ENCODE results near the gene ANKRA2.
A peak's percentile ranks its signal among the peaks of the same experiment; 100 is the strongest.
"Not testable (repeated sequence)": the region's sequence is repeated elsewhere in the genome, so short reads cannot be mapped to it uniquely, and the experiment has no call there.

The ANKRA2 gene

DNA sequence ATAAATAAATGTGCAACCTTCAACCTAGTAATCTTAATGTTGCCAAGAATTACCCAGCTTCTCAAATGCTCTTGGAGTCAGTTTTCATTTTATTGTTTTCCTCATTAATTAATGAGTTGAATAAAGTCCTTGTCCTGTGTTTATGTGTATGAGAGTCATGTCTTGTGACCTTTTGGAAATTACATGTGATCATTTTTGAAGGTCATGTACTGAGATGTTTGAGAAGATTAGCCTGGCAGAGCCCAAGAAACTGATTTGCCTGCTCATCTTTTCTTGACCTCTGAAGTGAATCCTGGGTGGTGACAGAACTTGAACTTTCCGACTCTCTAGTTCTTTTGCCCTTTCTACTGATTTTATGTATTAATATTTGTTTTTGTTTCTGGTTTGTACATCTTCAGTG lies 15.4 kb downstream of the ANKRA2 start:
- no peak for DNase-seq (ENCODE audit: low read depth in 2 of 2)

DNA sequence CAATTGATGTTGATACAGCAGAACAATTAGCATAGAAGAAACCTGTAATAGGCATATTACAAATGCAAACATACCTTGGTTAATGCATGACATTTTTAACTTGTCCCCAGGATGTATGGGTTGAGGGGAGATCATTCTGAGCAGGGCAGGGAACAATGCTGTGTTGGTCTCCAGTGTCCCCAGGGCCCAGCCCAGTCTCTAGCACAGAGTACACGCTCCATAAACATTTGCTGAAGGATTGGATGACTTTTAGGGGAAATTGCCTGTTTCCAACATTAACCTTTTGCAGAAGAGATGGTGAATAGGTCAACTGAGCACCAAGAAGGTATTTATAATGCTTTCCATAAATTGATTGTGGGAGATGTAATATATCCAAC lies 20.0 kb downstream of the ANKRA2 start:
- no peak for DNase-seq (ENCODE audit: low read depth in 2 of 2)

DNA sequence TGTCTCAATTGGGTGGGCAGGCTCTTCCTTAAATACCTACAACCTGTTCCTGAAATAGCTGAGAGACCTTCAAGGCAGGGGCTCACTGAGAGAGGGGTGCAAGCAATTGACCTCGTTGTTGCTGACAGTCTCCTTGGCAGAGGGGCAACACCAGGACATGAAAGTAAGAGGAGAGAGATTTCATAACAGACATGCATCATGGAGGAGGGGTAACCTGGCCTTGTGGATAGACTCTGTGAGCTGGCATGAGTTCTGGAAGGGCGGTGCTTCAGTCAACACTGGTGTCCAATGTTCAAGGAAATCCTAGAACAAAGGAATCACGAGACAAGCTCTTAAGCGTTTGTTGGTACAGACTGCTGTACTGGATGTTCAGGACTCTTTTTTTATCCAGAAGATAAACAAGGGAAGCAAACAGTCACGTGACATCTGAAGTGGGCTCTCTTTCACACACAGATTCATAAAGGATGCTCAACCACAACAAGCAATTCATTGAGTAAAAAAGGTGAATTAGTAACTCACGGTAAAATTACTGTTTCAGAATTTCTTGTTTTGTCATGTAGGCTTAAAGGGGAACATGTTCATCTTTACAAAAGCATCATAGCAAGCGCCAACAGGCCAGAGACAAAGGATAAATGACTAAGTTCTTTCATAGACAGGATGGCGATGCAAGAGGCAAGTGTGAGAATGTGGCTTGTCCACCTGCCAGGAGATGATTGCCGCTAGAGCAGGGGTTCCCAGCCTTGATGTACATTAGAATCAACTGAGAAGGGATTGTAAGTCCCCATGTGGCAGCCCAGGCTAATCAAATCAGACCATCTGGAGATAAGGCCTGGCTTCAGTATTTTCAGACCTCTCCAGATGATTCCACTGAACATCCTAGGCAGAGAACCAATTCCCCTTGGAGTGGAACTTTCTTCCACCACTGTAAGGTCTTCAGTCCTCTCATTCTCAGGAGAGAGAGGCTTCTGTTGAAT lies 20.7 kb downstream of the ANKRA2 start:
- no peak for DNase-seq (ENCODE audit: low read depth in 2 of 2)

DNA sequence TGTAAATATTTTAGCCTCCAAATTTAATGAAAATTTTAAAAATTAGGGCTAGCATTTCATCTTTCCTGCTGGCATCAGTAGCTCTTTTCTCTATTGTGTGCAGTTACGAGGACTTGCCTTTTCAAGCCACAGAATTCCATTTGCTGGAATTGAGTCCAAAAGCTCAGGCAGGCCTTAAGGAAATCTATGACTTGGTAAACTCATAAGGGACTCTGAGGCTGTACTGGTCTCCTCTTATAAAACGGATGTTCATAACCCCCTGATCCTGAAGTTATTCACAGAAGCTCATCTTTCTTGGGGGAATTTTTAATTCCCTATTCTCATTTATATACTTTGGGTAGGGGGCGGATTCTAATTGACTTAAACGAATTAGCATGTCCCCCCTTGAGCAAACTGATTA lies 23.4 kb downstream of the ANKRA2 start:
- no peak for DNase-seq (ENCODE audit: low read depth in 2 of 2)

DNA sequence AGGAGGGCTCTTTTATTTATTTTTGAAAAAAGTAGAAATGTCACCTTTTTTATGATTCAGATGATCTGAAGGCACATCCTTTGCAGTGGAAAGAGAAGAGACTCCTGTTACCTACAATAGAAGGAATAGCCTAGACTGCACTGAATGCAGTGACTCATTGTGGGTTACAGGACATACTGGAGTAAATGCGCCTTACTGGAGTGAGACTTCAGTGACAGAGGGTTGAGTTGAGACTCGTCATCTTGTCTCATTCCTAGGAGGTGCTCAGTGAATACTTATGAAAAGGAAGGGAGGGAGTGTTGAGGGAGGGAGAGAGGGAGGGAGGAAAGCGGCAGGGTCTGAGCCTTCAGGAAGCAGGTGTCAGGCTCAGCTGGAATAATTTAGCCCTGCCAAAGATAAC lies 25.2 kb downstream of the ANKRA2 start:
- DNase-seq (ENCODE audit: low read depth in 2 of 2): no peak

DNA sequence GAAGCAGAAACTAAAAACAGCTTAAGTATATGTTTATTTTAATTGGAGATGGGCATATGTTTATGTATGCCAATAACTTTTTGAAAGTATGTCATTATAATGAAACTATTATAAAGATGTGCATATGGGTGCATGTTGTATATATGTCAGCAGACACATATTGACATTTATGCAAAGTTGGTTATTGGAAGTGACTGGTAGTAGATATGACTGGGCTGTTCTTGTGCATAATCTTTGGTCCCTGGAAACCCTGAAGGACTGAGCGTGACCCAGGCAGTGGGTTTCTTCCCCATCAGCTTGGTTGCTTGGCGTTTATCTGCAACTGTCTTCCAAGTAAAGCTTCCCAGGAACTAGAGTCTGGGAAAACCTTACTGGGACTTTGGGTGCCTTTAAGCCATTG lies 25.7 kb downstream of the ANKRA2 start:
- no peak for DNase-seq (ENCODE audit: low read depth in 2 of 2)

DNA sequence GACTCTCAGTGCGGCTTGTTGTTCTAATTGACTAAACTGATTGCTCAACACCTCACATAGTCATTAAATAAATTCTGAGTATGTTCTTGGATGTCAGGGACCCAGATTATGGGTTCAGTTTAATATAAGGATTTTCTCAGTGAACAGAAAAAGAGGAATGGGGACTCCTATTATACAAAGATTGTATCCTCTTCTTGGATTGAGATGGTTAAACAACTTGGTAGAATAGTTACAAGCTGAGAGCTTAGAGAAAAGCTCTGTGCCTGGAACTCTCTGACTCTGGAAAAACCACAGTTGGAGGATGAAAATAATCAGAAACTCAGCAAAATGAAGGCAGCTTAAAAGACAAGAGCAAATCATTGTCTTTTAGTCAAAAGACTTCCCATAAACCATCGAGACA lies 30.5 kb downstream of the ANKRA2 start:
- no peak for DNase-seq (ENCODE audit: low read depth in 2 of 2)

DNA sequence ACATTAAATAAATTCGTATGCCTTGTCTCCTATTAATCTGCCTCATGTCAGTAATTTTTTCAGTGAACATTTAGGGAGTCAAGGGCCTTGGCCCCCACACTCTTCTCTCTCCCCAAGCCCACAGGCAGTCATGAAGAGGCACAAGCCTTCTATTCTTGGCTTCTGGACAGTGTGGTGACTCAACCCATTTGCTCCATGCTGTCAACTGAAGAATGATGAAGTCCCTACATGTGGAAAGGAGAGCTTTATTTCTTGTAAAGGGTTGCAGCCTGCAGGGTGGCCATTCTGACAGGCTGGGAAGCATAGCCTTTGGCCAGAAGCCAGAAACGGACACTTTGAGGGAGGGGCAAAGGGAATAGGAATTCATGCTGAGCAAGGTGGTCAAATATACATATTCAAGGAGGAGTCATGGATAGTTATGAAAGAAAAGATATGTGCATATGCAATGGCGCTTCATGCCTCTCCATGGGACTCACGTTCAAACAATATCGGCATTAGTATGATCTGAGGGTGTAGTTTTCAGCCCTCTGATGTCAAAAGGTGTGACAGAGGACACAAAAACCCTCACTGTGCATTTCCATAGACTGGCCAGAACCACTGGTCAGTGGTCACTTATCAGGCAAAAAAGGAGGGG lies 31.3 kb downstream of the ANKRA2 start:
- DNase-seq (ENCODE audit: low read depth in 2 of 2): no peak

DNA sequence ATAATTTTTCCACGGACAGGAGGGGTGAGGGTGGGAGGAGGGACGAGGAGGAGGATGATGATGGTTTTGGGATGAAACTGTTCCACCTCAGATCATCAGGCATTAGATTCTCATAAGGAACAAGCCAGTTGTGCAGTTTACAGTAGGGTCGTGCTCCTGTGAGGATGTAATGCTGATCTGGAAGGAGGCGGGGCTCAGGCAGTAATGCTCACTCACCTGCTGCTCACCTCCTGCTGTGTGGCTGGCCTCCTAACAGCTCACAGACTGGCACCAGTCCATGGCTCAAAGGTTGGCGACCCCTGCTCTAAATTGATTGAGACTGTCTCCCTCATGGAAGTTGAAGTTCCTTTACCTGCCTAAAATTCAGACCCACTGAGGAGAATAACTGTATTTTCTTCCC lies 33.2 kb downstream of the ANKRA2 start:
- no peak for DNase-seq (ENCODE audit: low read depth in 2 of 2)

DNA sequence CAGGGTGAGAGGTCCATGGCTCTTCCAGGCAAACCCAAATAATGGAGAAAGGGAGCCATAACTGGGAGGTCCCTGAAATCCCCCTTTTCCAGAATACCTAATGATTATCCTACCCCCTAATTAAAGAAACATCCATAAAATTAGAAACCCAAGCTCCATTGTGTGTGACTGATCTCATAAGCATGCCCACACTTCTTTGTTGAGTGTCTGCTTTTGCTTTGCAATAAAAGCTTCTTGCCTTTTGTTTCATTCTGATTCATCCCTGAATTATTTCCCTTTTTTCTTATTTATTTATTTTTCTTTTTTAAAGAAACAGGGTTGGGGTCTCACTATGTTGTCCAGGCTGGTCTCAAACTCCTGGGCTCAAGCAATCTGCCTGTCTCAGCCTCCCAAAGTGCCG lies 34.1 kb downstream of the ANKRA2 start:
- no peak for DNase-seq (ENCODE audit: low read depth in 2 of 2)

DNA sequence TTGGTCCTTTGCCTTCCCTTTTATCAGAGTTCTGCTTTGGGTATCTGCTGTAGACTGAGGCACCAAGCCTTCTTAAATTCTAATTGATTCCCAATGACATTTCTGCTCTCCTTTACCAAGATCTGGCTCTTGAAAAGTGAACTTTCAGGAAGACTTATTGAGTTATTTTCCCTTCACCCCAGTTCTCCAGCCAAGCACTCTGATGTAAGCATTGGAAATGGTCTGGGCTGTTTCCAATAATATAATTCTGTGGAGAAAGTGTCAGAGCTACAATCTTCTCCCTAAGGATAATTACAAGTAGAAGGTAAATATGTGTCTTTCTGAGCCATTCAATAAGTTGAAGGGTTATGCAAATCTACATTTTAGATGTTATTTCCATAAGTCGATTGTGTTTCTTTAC lies 36.4 kb downstream of the ANKRA2 start:
- DNase-seq (ENCODE audit: low read depth in 2 of 2): no peak

DNA sequence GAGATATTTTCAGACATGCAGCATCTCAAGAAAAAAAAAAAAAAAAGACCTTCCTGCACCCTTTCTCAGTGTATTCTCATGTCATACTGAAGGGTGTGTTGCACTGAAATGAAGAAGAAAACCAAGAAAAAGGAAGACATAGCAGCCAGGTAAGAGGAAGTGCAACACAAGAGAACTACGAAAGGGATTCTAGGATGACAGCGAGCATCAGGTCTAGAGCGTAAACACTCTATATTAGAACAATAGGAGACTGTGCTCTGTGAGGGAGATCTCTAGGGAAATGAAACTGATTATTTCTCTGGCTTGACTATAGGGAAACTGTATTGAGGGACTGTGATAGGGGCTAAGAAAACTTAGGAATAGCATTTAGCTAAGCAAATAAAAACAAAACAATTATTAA lies 37.2 kb downstream of the ANKRA2 start:
- DNase-seq (ENCODE audit: low read depth in 2 of 2): no peak

DNA sequence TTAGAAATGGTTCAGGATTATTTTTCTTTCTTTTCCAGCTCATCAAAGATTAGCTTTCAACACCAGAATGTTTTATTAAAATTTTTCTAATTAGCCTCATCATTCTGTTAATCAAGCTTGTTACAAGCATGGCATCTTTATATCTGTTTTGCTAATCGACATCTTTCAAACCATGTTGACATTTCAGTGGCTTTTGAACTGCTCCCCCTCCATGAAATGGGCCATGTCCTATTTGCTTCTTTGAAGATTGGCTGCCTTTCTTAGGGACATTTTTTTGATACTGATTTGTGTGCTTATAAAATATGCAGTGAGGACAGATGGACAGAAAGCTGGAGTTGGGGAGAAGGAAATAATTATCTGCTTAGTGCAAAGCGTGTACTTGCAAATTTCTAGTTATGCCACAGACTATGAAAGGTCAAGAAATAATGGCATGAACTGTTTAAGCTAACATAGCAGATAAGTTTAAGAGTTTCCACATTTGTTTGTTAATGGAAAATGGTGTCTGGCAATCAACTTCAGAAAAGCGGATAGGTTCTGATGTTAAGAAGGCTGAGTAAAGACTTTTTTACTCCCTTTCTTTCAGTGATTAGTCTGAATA lies 39.7 kb downstream of the ANKRA2 start:
- DNase-seq (ENCODE audit: low read depth in 2 of 2): no peak

DNA sequence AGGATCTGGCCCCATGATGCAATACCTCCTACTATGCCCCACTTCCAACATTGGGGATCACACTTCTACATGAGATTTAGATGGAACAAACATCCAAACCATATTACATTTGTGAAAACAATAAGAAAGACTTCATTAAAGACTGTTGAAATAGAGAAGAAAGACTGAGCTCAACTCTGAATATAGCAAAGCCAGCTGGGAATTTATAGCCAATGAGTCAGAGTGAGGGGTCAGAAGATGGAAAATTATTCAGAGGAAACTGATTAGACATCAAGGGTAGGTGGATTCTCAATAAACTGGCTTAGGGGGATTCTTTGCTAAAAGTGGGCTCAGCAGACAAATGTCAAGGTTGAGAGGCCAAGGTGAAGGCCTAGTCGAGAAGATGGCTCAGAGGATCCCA lies 41.6 kb downstream of the ANKRA2 start:
- DNase-seq (ENCODE audit: low read depth in 2 of 2): no peak

DNA sequence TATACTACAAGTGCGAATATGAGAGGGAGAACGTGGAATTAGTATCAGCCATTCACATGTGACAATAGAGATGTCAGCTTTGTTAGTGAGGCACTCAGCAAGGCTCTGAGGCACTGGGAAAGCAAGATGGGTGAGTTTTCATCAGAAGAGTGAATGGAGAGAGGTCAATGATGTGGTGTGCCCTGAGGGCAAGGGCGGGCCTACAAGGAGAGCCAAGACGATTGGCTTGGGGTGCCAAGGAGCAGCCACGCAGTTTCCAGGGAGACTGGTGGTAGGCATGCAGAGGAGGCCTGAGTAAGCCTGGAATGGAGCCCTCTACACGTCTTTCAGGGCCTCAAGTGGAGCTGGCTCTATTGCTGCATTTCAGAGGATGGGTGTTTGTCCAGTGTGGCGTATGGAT lies 42.5 kb downstream of the ANKRA2 start:
- no peak for DNase-seq (ENCODE audit: low read depth in 2 of 2)

DNA sequence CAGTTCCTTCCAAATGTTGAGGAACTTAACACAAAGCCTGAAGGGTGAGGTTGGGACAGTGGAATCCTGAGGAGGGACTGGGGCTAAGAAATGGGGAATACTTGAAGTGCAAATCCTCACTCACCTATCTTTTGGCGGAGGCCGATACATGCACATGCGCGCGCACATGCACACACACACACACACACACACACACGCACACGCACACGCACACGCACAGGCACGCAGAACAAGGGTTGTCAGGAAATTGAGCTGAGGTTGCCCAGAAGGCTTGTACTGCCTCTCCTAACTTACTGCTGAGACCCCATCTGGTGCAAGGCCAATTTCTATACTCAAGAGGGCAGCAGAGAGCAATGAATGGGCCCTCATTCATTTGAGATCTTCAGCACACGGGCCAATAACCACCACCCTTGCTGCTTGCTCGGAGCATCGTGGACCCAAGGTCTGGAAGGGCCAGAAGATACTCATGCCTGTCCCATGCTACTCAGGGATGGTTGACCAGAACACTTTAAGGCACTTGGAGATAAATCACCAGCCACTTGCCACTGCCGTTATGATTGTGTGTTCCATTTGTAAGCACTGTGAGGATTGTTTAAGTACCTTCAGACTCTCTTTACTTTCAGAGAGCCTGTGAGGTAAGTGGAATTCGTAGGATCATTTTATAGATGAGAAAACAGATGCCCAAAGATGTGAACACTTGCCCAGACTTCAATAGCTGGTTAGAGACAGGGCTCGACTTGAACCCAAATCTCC lies 45.7 kb downstream of the ANKRA2 start:
- peak; percentile 13 to 38 for DNase-seq (ENCODE audit: low read depth in 2 of 2)

DNA sequence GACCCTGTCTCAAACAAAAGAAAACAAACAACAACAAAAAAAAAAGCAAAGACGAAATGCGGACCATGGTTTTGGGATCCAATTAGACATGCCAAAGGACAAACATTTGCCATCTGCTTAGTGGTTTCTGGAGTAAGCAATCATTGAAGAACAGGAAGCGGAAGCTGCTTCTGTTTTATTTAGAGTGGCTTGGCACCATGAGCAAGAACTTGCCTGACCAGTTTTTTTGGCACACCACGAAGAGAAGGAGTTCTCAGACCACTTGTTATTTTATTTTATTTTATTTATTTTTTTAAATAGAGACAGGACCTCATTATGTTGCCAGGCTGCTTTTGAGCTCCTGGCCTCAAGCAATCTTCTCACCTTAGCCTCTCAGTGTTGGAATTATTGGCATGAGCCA lies 50.2 kb downstream of the ANKRA2 start:
- no peak for DNase-seq (ENCODE audit: low read depth in 2 of 2)

DNA sequence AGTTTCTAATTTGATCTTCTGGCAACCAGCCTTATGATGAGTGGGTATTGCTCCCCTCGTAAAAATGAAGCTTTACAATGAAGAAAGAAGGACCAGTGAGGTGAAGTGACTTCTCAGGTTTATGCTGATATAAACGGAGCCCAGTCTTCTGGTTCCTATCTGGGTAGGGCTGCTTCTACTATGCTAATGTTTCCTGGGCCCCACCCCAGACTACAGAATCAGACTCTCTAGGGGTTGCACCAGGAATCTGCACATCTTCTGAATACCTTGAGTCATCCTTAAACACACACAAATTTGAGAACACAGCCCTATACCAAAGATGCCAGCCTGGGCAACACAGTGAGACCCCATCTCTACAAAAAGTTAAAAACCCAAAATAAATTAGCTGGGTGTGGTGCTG lies 51.0 kb downstream of the ANKRA2 start:
- DNase-seq (ENCODE audit: low read depth in 2 of 2): no peak

DNA sequence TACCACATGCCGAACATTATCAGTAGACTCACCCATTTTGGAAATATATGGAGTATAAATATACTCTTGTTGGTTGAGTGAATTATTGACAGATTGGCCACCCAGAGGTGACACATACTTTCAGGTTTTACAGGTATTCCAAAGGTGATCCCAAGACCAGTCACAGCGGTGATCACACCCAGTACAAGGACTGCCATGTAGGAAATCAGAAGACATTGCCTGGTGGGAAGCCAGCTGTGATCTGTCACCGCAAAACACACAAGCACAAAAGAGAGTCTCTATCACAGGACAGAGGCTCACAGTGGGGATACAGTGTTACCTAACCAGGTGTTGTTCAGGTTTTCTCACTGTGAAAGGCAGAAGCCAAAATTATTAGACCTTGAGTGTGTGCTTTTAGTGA lies 51.4 kb downstream of the ANKRA2 start:
- no peak for DNase-seq (ENCODE audit: low read depth in 2 of 2)

DNA sequence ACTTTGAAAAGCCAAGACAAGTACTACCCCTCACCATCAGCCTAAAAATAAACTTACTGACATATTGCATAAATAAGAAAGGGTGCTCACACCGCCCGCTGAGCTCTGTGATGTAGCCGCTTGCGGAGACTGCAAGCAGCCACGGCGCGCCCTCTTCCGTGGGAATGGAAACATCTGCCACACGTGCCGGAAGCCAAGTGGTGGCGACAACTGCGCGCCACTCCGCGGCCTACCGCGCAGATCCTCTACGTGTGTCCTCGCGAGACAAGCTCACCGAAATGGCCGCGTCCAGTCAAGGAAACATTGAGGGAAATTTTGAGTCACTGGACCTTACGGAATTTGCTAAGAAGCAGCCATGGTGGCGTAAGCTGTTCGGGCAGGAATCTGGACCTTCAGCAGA lies 56.9 kb downstream of the ANKRA2 start:
- not testable (repeated sequence) for DNase-seq (ENCODE audit: low read depth in 2 of 2)

DNA sequence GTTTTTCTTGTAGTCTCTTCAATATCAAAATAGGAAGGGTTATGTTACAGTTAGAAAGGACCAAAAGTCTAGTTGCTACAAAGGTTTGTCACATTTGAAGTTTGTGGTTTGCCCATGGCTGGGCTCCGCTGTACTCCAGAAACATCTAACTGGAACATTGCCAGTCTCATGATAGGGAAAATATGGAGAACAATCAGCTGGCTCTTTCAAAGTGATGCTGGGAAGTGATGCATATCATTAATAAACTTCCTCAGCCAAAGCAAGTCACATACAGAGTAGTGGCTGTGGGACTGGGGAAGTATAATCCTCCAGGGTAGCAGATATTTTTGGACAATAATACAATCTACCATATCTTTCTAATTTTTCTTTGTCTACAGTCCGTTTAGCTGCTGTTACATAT lies 58.4 kb downstream of the ANKRA2 start:
- DNase-seq (ENCODE audit: low read depth in 2 of 2): no peak

DNA sequence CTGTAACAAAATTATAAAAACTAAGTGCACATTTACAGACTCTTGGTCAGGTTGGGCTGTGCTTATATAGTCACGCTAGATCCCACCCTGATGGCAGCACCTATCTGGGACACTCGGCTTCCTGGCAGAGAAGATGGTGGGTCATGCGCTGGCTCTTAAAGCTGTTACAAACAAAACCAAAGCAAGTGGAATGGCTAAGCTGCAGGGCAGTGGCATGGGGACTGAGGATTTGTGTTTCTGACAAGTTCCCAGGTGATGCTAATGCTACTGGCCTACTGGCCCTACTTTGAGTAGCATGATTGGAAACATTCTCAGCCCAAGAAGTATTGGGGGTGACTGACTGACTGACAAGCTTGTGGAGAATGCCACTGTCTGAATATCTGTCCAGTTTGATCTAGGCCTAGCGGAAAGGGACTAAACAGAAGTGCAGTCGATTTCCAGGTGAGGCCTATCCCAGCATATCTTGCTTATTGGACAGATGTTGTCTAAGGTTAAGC lies 58.9 kb downstream of the ANKRA2 start:
- DNase-seq (ENCODE audit: low read depth in 2 of 2): no peak

Measured in stimulated activated CD8-positive, alpha-beta memory T cell treated with anti-CD3 and anti-CD28 coated beads, Interleukin-15, amount 100 ng/mL, for 4 hours (primary cell).